HFFc6 (cell line): ENCODE measurements around the gene ZNF436. TPM values are rescaled to one million over a fixed set of nuclear protein-coding genes. Genes with fewer than 3 reads are reported as not detected.
"Not testable (repeated sequence)": the region's sequence is repeated elsewhere in the genome, so short reads cannot be mapped to it uniquely, and the experiment has no call there.

Experiments used
- DNase-seq: peaks from one replicate; pipeline ENCODE4 v3.0.0-alpha.2; 2018
- H3K27ac Mint-ChIP-seq: 2 replicates; pipeline ENCODE4 v1.8.0; 2020; ENCODE audit warnings: mild to moderate bottlenecking, mixed read lengths
- H3K27me3 Mint-ChIP-seq: 2 replicates; pipeline ENCODE4 v1.8.0; 2021; ENCODE audit warnings: mild to moderate bottlenecking, moderate library complexity, mixed read lengths; ENCODE audit not compliant: insufficient read depth
- H3K36me3 Mint-ChIP-seq: 2 replicates; pipeline ENCODE4 v1.8.0; 2021; ENCODE audit warnings: low read depth, mixed read lengths
- H3K4me1 Mint-ChIP-seq: 2 replicates; pipeline ENCODE4 v1.8.0; 2020; ENCODE audit warnings: low read depth, mixed read lengths
- H3K4me3 Mint-ChIP-seq: 2 replicates; pipeline ENCODE4 v1.8.0; 2020; ENCODE audit warnings: mild to moderate bottlenecking, moderate library complexity, mixed read lengths
- H3K9me3 Mint-ChIP-seq: 2 replicates; pipeline ENCODE4 v1.8.0; 2020; ENCODE audit warnings: mild to moderate bottlenecking, mixed read lengths
- total RNA-seq, 6 experiments: library from RNA; stranded (reverse); fragmentation: NEBNext Ultra II Directional; extraction: Animal tissue kit (Norgen Biotek cat#: 25700); gene quantifications; 2 replicates in 1 of 6; 3 replicates in 5 of 6; pipeline ENCODE4 v1.2.3, GENCODE V29; 2021
- TF ChIP-seq, protein P1 (sequence below): fragments of 200-600 bp; sonication (generic); IDR thresholded peaks from 2 replicates; pipeline ENCODE4 v1.5.0; 2021; ENCODE audit warnings: antibody characterized with exemption, mild to moderate bottlenecking

The ZNF436 gene
- total RNA-seq, 6 experiments from 2014 or later: 7.3 to 9.9 (median 8.8) TPM

GRCh38 chr1:23384312-23385058 is 14.8 kb upstream of the ZNF436 start:
- Mint-ChIP-seq H3K27me3 (peaks cover 6% of the 10 kb centered on the region), H3K4me3 (peak overlapping the region; percentile 56), H3K27ac (peak overlapping the region; percentile 80), H3K9me3 (no peaks in the 10 kb centered on the region), H3K36me3 (peaks cover 5% of the 10 kb centered on the region; the same call in 1 of the 2 replicates), H3K4me1 (peaks cover 32% of the 10 kb centered on the region)
- DNase-seq: peak; percentile 78
- TF ChIP-seq, protein P1, sequence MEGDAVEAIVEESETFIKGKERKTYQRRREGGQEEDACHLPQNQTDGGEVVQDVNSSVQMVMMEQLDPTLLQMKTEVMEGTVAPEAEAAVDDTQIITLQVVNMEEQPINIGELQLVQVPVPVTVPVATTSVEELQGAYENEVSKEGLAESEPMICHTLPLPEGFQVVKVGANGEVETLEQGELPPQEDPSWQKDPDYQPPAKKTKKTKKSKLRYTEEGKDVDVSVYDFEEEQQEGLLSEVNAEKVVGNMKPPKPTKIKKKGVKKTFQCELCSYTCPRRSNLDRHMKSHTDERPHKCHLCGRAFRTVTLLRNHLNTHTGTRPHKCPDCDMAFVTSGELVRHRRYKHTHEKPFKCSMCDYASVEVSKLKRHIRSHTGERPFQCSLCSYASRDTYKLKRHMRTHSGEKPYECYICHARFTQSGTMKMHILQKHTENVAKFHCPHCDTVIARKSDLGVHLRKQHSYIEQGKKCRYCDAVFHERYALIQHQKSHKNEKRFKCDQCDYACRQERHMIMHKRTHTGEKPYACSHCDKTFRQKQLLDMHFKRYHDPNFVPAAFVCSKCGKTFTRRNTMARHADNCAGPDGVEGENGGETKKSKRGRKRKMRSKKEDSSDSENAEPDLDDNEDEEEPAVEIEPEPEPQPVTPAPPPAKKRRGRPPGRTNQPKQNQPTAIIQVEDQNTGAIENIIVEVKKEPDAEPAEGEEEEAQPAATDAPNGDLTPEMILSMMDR: no peak

DNA sequence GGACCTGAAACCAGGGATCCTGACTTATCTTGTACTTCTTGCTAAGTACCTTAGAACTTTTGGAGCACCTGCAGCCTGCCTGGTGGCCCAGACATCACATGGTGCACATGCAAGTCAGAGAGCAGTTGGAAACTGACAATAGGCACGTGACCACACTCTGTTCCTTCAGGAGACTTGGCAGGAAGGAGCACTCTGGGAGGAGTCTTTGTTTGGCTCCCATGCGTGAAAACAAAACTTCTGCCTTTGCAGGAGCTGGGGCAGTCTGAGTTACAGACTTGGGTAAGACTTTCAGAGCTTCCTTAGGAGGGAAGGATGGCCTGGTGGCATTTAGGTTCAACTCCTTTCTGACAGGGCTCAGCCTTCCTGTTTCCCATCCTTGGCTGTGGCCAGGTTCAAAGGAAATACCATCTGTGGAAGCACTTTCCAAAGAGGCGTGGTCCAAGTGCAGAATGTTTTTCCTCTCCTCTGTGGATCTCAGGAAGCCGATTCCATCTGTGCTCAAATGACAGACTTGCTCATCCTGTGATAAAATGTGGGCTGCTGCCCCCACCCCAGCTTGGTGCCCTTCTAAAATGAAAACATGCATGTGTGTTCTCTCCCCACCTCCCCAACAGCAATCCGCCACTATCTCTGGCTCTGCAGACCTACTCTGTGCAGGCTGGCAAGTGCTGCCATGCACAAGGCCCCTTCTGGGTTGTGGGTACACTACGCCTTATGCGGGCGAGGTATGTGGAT is 14.1 kb upstream of the ZNF436 start:
- Mint-ChIP-seq H3K27ac (no peak overlapping the region), H3K9me3 (no peaks in the 10 kb centered on the region), H3K36me3 (peaks cover 5% of the 10 kb centered on the region; the same call in 1 of the 2 replicates), H3K27me3 (peaks cover 6% of the 10 kb centered on the region), H3K4me1 (peaks cover 32% of the 10 kb centered on the region), H3K4me3 (no peak overlapping the region; the same call in 1 of the 2 replicates)
- TF ChIP-seq, protein P1: no peak
- no peak for DNase-seq

GRCh38 chr1:23381233-23381885 is 11.7 kb upstream of the ZNF436 start:
- Mint-ChIP-seq H3K4me1 (peaks cover 42% of the 10 kb centered on the region), H3K27me3 (peaks cover 3% of the 10 kb centered on the region; the same call in 1 of the 2 replicates), H3K4me3 (no peak overlapping the region), H3K36me3 (peaks cover 5% of the 10 kb centered on the region; the same call in 1 of the 2 replicates), H3K9me3 (no peaks in the 10 kb centered on the region), H3K27ac (no peak overlapping the region)
- DNase-seq: no peak
- TF ChIP-seq, protein P1: no peak

GRCh38 chr1:23380719-23381118 is 11.1 kb upstream of the ZNF436 start:
- no peak overlapping the region for H3K4me3 Mint-ChIP-seq
- H3K9me3 Mint-ChIP-seq: no peaks in the 10 kb centered on the region
- peaks cover 39% of the 10 kb centered on the region for H3K4me1 Mint-ChIP-seq
- peaks cover 3% of the 10 kb centered on the region; the same call in 1 of the 2 replicates for H3K27me3 Mint-ChIP-seq
- TF ChIP-seq, protein P1: no peak
- no peak for DNase-seq
- no peak overlapping the region for H3K27ac Mint-ChIP-seq
- peaks cover 5% of the 10 kb centered on the region; the same call in 1 of the 2 replicates for H3K36me3 Mint-ChIP-seq

DNA sequence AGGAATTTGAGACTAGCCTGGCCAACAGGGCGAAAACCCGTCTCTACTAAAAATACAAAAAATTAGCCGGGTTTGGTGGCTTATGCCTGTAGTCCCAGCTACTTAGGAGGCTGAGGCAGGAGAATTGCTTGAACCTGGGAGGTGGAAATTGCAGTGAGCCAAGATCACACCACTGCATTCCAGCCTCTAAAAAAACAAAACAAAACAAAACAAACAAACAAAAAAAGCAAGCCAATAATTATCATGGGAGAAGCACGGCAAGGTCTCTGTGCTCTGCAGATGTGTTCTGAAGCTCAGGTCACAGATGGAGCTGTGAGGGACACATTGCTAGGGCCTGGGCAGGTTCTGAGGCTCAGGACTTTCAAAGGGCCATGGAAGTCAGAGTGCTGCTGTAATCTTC is 10.6 kb upstream of the ZNF436 start:
- H3K27me3 Mint-ChIP-seq, H3K9me3 Mint-ChIP-seq, H3K36me3 Mint-ChIP-seq, H3K27ac Mint-ChIP-seq, H3K4me3 Mint-ChIP-seq, DNase-seq: not testable (repeated sequence)
- peaks cover 36% of the 10 kb centered on the region for H3K4me1 Mint-ChIP-seq
